ENCODE data around the gene GABRB2. TPM values are rescaled to one million over a fixed set of nuclear protein-coding genes. Genes with fewer than 3 reads are reported as not detected.
"Not testable (repeated sequence)": the region's sequence is repeated elsewhere in the genome, so short reads cannot be mapped to it uniquely, and the experiment has no call there.

The GABRB2 gene
- total RNA-seq, 1 donor from 2014 or later, result not detected

DNA sequence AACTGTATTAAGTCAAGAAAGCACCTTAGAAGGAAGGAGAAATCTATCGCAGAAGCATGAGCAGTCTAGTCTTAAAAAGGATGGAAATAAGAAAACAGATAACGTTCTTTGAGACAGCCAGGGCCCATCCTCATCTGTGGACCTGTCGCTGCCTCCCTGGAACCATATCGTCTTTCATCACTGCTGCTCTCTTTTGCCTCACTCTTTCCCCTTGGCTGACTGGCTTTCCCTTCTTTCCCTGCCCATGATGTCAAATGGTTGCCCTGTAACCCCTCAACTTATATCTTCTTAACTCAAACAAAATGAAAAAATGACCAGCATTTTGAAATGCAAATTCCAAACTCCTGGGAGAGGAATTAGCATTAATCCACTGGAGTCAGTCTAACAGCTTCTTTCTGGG lies 299.8 kb downstream of the GABRB2 start:
- no peak for DNase-seq (ENCODE audit: low read depth, low spot score)

- DNase-seq (ENCODE audit: low read depth, low spot score), result not testable (repeated sequence)
These were observed 300.7 kb downstream of the GABRB2 start for GRCh38 chr5:161245846-161246245.

Other genes with a start within 250 kb of the GABRB2 start
- gene GABRA6, start 139.0 kb upstream of the GABRB2 start, total RNA-seq, result not detected in 2 replicates